H9 (cell line): ENCODE results near the gene TAF4. TPM values are rescaled to one million over a fixed set of nuclear protein-coding genes. Genes with fewer than 3 reads are reported as not detected.

Source experiments
- DNase-seq: peaks from one replicate; pipeline ENCODE4 v3.0.0-alpha.2; 2017
- H2AFZ ChIP-seq: one replicate; pipeline ENCODE4 v1.6.1; 2013; ENCODE audit warnings: mild to moderate bottlenecking, low read length, control low read depth, moderate library complexity
- H2AK5ac ChIP-seq: 2 replicates; pipeline ENCODE4 v1.6.1; 2013; ENCODE audit warnings: low read length, control low read depth, mixed read lengths; ENCODE audit not compliant: insufficient read length
- H2BK120ac ChIP-seq: one replicate; pipeline ENCODE4 v1.6.1; 2013; ENCODE audit warnings: low read depth, mild to moderate bottlenecking, low read length, control low read depth, inconsistent platforms; ENCODE audit not compliant: poor library complexity, severe bottlenecking
- H2BK12ac ChIP-seq: 2 replicates; pipeline ENCODE4 v1.6.1; 2013; ENCODE audit warnings: low read length, control low read depth, mixed read lengths, low read depth; ENCODE audit not compliant: insufficient read length
- H2BK15ac ChIP-seq: 2 replicates; pipeline ENCODE4 v1.6.1; 2013; ENCODE audit warnings: low read depth, low read length, control low read depth
- H2BK20ac ChIP-seq: one replicate; pipeline ENCODE4 v1.6.1; 2013; ENCODE audit warnings: low read depth, mild to moderate bottlenecking, low read length, control low read depth, inconsistent platforms; ENCODE audit not compliant: poor library complexity, severe bottlenecking
- H2BK5ac ChIP-seq: 2 replicates; pipeline ENCODE4 v1.6.1; 2013; ENCODE audit warnings: low read length, control low read depth, mixed read lengths; ENCODE audit not compliant: insufficient read length
- H3K14ac ChIP-seq: 2 replicates; pipeline ENCODE4 v1.6.1; 2013; ENCODE audit warnings: low read length, control low read depth; ENCODE audit not compliant: insufficient read depth
- H3K18ac ChIP-seq: 2 replicates; pipeline ENCODE4 v1.6.1; 2013; ENCODE audit warnings: low read depth, mild to moderate bottlenecking, mixed read lengths, low read length, control low read depth; ENCODE audit not compliant: insufficient read length
- H3K23ac ChIP-seq: 2 replicates; pipeline ENCODE4 v1.6.1; 2013; ENCODE audit warnings: low read length, control low read depth, mixed read lengths, low read depth; ENCODE audit not compliant: insufficient read length
- H3K23me2 ChIP-seq: 2 replicates; pipeline ENCODE4 v1.6.1; 2013; ENCODE audit warnings: low read depth, mild to moderate bottlenecking, mixed read lengths, low read length, control low read depth; ENCODE audit not compliant: insufficient read length, poor library complexity, severe bottlenecking
- H3K27ac ChIP-seq: 2 replicates; pipeline ENCODE4 v1.5.1; 2013; ENCODE audit warnings: low read length, control low read depth, mixed read lengths, low read depth; ENCODE audit not compliant: insufficient read length
- H3K27me3 ChIP-seq: 2 replicates; pipeline ENCODE4 v1.6.1; 2013; ENCODE audit warnings: low read length, control low read depth, inconsistent platforms; ENCODE audit not compliant: insufficient read depth
- H3K4ac ChIP-seq: 2 replicates; pipeline ENCODE4 v1.6.1; 2013; ENCODE audit warnings: low read depth, mild to moderate bottlenecking, control low read depth, inconsistent platforms, low read length, moderate library complexity
- H3K4me1 ChIP-seq: 2 replicates; pipeline ENCODE4 v1.6.1; 2013; ENCODE audit warnings: low read length, control low read depth, inconsistent platforms; ENCODE audit not compliant: insufficient read depth
- H3K4me2 ChIP-seq: 2 replicates; pipeline ENCODE4 v1.6.1; 2013; ENCODE audit warnings: low read length, control low read depth, mixed read lengths; ENCODE audit not compliant: insufficient read length, insufficient read depth
- H3K56ac ChIP-seq: 2 replicates; pipeline ENCODE4 v1.6.1; 2013; ENCODE audit warnings: low read depth, mild to moderate bottlenecking, mixed read lengths, low read length, control low read depth; ENCODE audit not compliant: insufficient read length
- H3K79me1 ChIP-seq: 2 replicates; pipeline ENCODE4 v1.6.1; 2013; ENCODE audit warnings: low read depth, mild to moderate bottlenecking, moderate library complexity, low read length, control low read depth, inconsistent platforms; ENCODE audit not compliant: insufficient read depth, poor library complexity, severe bottlenecking
- H3K79me2 ChIP-seq: 2 replicates; pipeline ENCODE4 v1.6.1; 2013; ENCODE audit warnings: low read length, control low read depth, inconsistent platforms; ENCODE audit not compliant: insufficient read depth
- H3K9ac ChIP-seq: 2 replicates; pipeline ENCODE4 v1.6.1; 2013; ENCODE audit warnings: low read length, control low read depth, mixed read lengths; ENCODE audit not compliant: insufficient read length; ENCODE audit errors: extremely low read depth
- H3K9me3 ChIP-seq: one replicate; pipeline ENCODE4 v1.6.1; 2013; ENCODE audit warnings: low read depth, low read length, inconsistent platforms; ENCODE audit not compliant: control insufficient read depth
- H3T11ph ChIP-seq: one replicate; pipeline ENCODE4 v1.6.1; 2013; ENCODE audit warnings: mild to moderate bottlenecking, low read length, control low read depth, inconsistent platforms
- H4K20me1 ChIP-seq: one replicate; pipeline ENCODE4 v1.6.1; 2013; ENCODE audit not compliant: control insufficient read depth, insufficient read length, insufficient read depth
- H4K5ac ChIP-seq: 2 replicates; pipeline ENCODE4 v1.6.1; 2013; ENCODE audit warnings: low read depth, mild to moderate bottlenecking, mixed read lengths, low read length, control low read depth; ENCODE audit not compliant: insufficient read length
- H4K8ac ChIP-seq: replicated peaks from 2 replicates; pipeline ENCODE4 v1.6.1; 2013; ENCODE audit warnings: low read length, control low read depth, mixed read lengths, low read depth; ENCODE audit not compliant: insufficient read length
- H4K91ac ChIP-seq: 2 replicates; pipeline ENCODE4 v1.6.1; 2013; ENCODE audit warnings: low read depth, mild to moderate bottlenecking, moderate library complexity, mixed read lengths, low read length, control low read depth; ENCODE audit not compliant: insufficient read length
- H3K27ac Mint-ChIP-seq, 3 experiments: 2 replicates in 2 of 3; 3 replicates in 1 of 3; pipeline ENCODE4 v1.8.0; 2020 to 2021; ENCODE audit warnings: mixed read lengths in 3 of 3, mild to moderate bottlenecking in 1 of 3, moderate library complexity in 1 of 3
- H3K27me3 Mint-ChIP-seq: 2 replicates; pipeline ENCODE4 v1.8.0; 2021; ENCODE audit warnings: low read depth, mild to moderate bottlenecking, moderate library complexity, mixed read lengths
- H3K36me3 Mint-ChIP-seq, 3 experiments: 2 replicates in 2 of 3; 3 replicates in 1 of 3; pipeline ENCODE4 v1.8.0; 2020 to 2021; ENCODE audit warnings: low read depth in 3 of 3, mixed read lengths in 3 of 3; ENCODE audit not compliant: insufficient read depth in 1 of 3
- H3K4me1 Mint-ChIP-seq, 2 experiments: 2 replicates each; pipeline ENCODE4 v1.8.0; 2020; ENCODE audit warnings: mixed read lengths in 2 of 2
- H3K4me3 Mint-ChIP-seq, 2 experiments: 2 replicates in 1 of 2; 3 replicates in 1 of 2; pipeline ENCODE4 v1.8.0; 2020 to 2021; ENCODE audit warnings: mild to moderate bottlenecking in 2 of 2, mixed read lengths in 2 of 2, moderate library complexity in 1 of 2
- H3K9me3 Mint-ChIP-seq, 2 experiments: 2 replicates in 1 of 2; 3 replicates in 1 of 2; pipeline ENCODE4 v1.8.0; 2020; ENCODE audit warnings: mild to moderate bottlenecking in 2 of 2, mixed read lengths in 2 of 2, moderate library complexity in 1 of 2
- CTCF ChIP-seq: fragments of 200-600 bp; sonication (generic); conservative IDR thresholded peaks from 3 replicates; pipeline ENCODE4 v1.8.0; 2021; ENCODE audit warnings: antibody characterized with exemption, mild to moderate bottlenecking
- WGBS: extraction: QIAGEN DNeasy Blood & Tissue Kit; methylation state at CpG from one replicate; pipeline ENCODE4 v1.1.7; 2013; ENCODE audit warnings: missing lambda C conversion rate, low lambda C conversion rate, mixed read lengths; ENCODE audit not compliant: insufficient read length; ENCODE audit errors: extremely low coverage; 5-methylcytosine and 5-hydroxymethylcytosine counted together
- total RNA-seq: library from RNA; stranded (reverse); gene quantifications from 2 replicates; pipeline ENCODE4 v1.2.1, GENCODE V29; 2021

The TAF4 gene
- total RNA-seq, 1 experiment from 2014 or later = 30.8 TPM

DNA sequence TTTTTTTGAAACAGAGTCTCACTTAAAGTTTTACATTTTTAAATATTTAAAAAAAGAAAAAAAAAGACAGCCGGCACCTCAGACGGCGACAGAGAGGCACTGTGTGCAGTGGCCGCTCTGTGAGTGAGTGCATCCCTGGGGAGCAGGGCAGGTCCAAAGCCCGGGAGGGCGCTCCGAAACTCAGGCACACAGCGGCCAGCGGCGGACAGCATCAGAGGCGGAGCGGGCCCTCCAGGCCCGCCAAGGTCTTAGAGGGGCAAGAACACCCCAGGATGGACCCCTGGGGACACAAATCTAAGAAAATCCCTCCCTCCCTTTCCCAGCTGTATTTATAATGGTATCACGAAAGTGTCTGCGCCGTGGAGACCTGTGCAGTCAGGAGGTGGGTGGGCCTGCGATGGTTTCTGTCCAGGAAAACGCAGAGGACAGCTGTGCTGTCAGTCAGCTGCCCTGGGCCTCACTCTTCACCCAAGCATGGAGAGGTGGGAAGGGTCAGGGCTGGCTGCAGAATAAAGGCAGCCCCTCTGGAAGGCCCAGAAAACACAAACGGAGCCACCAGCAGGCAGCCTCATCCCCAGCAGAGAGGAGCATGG, 43.8 kb downstream of the TAF4 start:
- H4K20me1 ChIP-seq = no peaks in the 10 kb centered on the region
- DNase-seq = no peak

More for the DNA sequence above, 43.8 kb downstream of the TAF4 start:
- no peak overlapping the region; a peak in 1 of 7 replicates for H3K27ac Mint-ChIP-seq
- Histone ChIP-seq H2BK5ac (no peak overlapping the region), H3K14ac (no peak overlapping the region), H3K27me3 (no peaks in the 10 kb centered on the region), H4K5ac (no peak overlapping the region), H3K9me3 (no peaks in the 10 kb centered on the region), H3K4me2 (no peak overlapping the region), H3K18ac (no peak overlapping the region), H3K9ac (no peak overlapping the region), H3K23me2 (no peaks in the 10 kb centered on the region), H4K8ac (no peak overlapping the region), H3K23ac (no peak overlapping the region), H2BK120ac (no peak overlapping the region), H2AFZ (no peak overlapping the region), H3K56ac (no peak overlapping the region), H2BK12ac (no peak overlapping the region), H2BK20ac (no peak overlapping the region), H2AK5ac (no peak overlapping the region), H2BK15ac (no peak overlapping the region), H3K79me2 (peaks cover 42% of the 10 kb centered on the region; the same call in 1 of the 2 replicates), H3T11ph (no peak overlapping the region), H3K4ac (no peak overlapping the region), H3K27ac (no peak overlapping the region), H4K91ac (no peak overlapping the region), H3K79me1 (peaks cover 5% of the 10 kb centered on the region), H3K4me1 (no peaks in the 10 kb centered on the region)
- H3K36me3 Mint-ChIP-seq = peaks cover 0 to 3% (median 0%) of the 10 kb centered on the region in 3 experiments; a peak in 3 of 7 replicates
- no peaks in the 10 kb centered on the region for H3K9me3 Mint-ChIP-seq
- TF ChIP-seq CTCF = no peak
- H3K27me3 Mint-ChIP-seq = no peaks in the 10 kb centered on the region
- H3K4me1 Mint-ChIP-seq = peaks cover 33 to 37% of the 10 kb centered on the region in 2 experiments
- no peak overlapping the region for H3K4me3 Mint-ChIP-seq
- WGBS = no CpG with 5 or more reads among the region's 19 CpGs
